ENCODE measurements around the gene NECTIN3.
A peak's percentile ranks its signal among the peaks of the same experiment; 100 is the strongest.

NECTIN3 gene

GRCh38 chr3:111071257-111072030 is at the start of gene NECTIN3:
Gene NECTIN3 (plus strand): TSS chr3:111071816. CDS start chr3:111072018, 202 bp downstream.
- TF ChIP-seq CTCF (conservative IDR thresholded peaks at IDR 0.05; ENCODE audit: low read length), result no peak
- peak; percentile 99 for DNase-seq (ENCODE audit: low read depth)
- peak within 1 kb of the TSS; percentile 92 for H3K4me3 ChIP-seq (ENCODE audit: low read length)

GRCh38 chr3:111027868-111028267 is 43.7 kb upstream of the NECTIN3 start:
- TF ChIP-seq CTCF (conservative IDR thresholded peaks at IDR 0.05; ENCODE audit: low read length), result no peak
- no peak for DNase-seq (ENCODE audit: low read depth)
- H3K4me3 ChIP-seq (ENCODE audit: low read length), result no peak overlapping the region

- no peak for DNase-seq (ENCODE audit: low read depth)
- no peak for TF ChIP-seq CTCF (conservative IDR thresholded peaks at IDR 0.05; ENCODE audit: low read length)
- no peak overlapping the region for H3K4me3 ChIP-seq (ENCODE audit: low read length)
Measured at GRCh38 chr3:111031538-111031937, 40.1 kb upstream of the NECTIN3 start.

- H3K4me3 ChIP-seq (ENCODE audit: low read length), result no peak overlapping the region
- no peak for TF ChIP-seq CTCF (conservative IDR thresholded peaks at IDR 0.05; ENCODE audit: low read length)
- no peak for DNase-seq (ENCODE audit: low read depth)
Measured at GRCh38 chr3:111032677-111033076, 38.9 kb upstream of the NECTIN3 start.

GRCh38 chr3:111033470-111034050 is 38.1 kb upstream of the NECTIN3 start:
- H3K4me3 ChIP-seq (ENCODE audit: low read length), result no peak overlapping the region
- no peak for DNase-seq (ENCODE audit: low read depth)
- no peak for TF ChIP-seq CTCF (conservative IDR thresholded peaks at IDR 0.05; ENCODE audit: low read length)

GRCh38 chr3:111035316-111035715 is 36.3 kb upstream of the NECTIN3 start:
- DNase-seq (ENCODE audit: low read depth), result no peak
- no peak overlapping the region for H3K4me3 ChIP-seq (ENCODE audit: low read length)
- TF ChIP-seq CTCF (conservative IDR thresholded peaks at IDR 0.05; ENCODE audit: low read length), result no peak

GRCh38 chr3:111035902-111036301 is 35.7 kb upstream of the NECTIN3 start:
- no peak for TF ChIP-seq CTCF (conservative IDR thresholded peaks at IDR 0.05; ENCODE audit: low read length)
- no peak for DNase-seq (ENCODE audit: low read depth)
- no peak overlapping the region for H3K4me3 ChIP-seq (ENCODE audit: low read length)
